ENCODE measurements around the gene MIPOL1.

DNA sequence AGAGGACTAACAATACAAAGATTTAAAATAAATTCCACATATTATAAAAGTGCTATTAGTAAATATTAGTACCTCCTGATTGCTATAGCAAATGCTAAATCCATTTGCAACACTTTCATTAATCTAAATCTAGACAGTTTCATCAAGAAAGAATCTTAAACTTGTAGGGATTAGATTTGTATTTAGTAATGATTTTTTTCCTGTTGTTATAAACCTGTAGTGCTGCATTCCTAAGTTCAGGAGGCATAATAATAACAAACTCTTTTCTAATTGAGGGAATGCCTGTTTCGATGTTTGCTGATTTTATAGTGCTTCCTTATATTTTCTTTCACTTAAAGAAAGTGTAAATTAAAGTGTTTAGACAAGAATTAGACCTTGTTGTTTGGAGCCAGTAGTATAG is 231.2 kb downstream of the MIPOL1 start:
- TF ChIP-seq, protein P1, sequence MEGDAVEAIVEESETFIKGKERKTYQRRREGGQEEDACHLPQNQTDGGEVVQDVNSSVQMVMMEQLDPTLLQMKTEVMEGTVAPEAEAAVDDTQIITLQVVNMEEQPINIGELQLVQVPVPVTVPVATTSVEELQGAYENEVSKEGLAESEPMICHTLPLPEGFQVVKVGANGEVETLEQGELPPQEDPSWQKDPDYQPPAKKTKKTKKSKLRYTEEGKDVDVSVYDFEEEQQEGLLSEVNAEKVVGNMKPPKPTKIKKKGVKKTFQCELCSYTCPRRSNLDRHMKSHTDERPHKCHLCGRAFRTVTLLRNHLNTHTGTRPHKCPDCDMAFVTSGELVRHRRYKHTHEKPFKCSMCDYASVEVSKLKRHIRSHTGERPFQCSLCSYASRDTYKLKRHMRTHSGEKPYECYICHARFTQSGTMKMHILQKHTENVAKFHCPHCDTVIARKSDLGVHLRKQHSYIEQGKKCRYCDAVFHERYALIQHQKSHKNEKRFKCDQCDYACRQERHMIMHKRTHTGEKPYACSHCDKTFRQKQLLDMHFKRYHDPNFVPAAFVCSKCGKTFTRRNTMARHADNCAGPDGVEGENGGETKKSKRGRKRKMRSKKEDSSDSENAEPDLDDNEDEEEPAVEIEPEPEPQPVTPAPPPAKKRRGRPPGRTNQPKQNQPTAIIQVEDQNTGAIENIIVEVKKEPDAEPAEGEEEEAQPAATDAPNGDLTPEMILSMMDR (conservative IDR thresholded peaks at IDR 0.05; ENCODE audit: low read length), result no peak
- no peak for TF ChIP-seq EZH2phosphoT487 (IDR thresholded peaks at IDR 0.05; ENCODE audit: borderline replicate concordance, low read depth, low read length)
